ENCODE results near the gene DGKB. TPM values are rescaled to one million over a fixed set of nuclear protein-coding genes. Genes with fewer than 3 reads are reported as not detected.

Gene DGKB
- total RNA-seq, 2 experiments from 2014 or later: not detected

GRCh38 chr7:14252458-14252857 lies 650.1 kb downstream of the DGKB start:
- Mint-ChIP-seq H3K4me1 (ENCODE audit: low read depth) (no peaks in the 10 kb centered on the region), H3K27me3 (no peaks in the 10 kb centered on the region), H3K27ac (no peak overlapping the region)

GRCh38 chr7:14242175-14242574 lies 660.4 kb downstream of the DGKB start:
- H3K27ac Mint-ChIP-seq: no peak overlapping the region
- no peaks in the 10 kb centered on the region for H3K27me3 Mint-ChIP-seq
- DNase-seq: no peak
- no peak overlapping the region for H3K4me3 Mint-ChIP-seq
- H3K4me1 Mint-ChIP-seq (ENCODE audit: low read depth): no peaks in the 10 kb centered on the region
- ChIA-PET POLR2A (no interaction called here), CTCF (no interaction called here)
- no peaks in the 10 kb centered on the region for H3K36me3 Mint-ChIP-seq
- intact Hi-C loops (cut with micrococcal nuclease): no loop called here
- no peaks in the 10 kb centered on the region for H3K9me3 Mint-ChIP-seq

More at GRCh38 chr7:14252458-14252857, 650.1 kb downstream of the DGKB start:
- ChIA-PET CTCF (no interaction called here), POLR2A (no interaction called here)
- Mint-ChIP-seq H3K36me3 (no peaks in the 10 kb centered on the region), H3K9me3 (no peaks in the 10 kb centered on the region), H3K4me3 (no peak overlapping the region)
- intact Hi-C loops (cut with micrococcal nuclease): no loop called here
- no peak for DNase-seq

GRCh38 chr7:14236834-14237233 lies 665.7 kb downstream of the DGKB start:
- H3K27ac Mint-ChIP-seq: no peak overlapping the region
- intact Hi-C loops (cut with micrococcal nuclease): no loop called here
- H3K9me3 Mint-ChIP-seq: no peaks in the 10 kb centered on the region
- H3K4me1 Mint-ChIP-seq (ENCODE audit: low read depth): no peaks in the 10 kb centered on the region
- no peak for DNase-seq
- H3K27me3 Mint-ChIP-seq: no peaks in the 10 kb centered on the region
- CTCF ChIA-PET: no interaction called here
- H3K4me3 Mint-ChIP-seq: no peak overlapping the region
- POLR2A ChIA-PET: no interaction called here
- H3K36me3 Mint-ChIP-seq: no peaks in the 10 kb centered on the region

- Mint-ChIP-seq H3K9me3 (no peaks in the 10 kb centered on the region), H3K4me3 (no peak overlapping the region), H3K27ac (no peak overlapping the region), H3K36me3 (no peaks in the 10 kb centered on the region), H3K27me3 (no peaks in the 10 kb centered on the region), H3K4me1 (ENCODE audit: low read depth) (no peaks in the 10 kb centered on the region)
- POLR2A ChIA-PET: no interaction called here
- CTCF ChIA-PET: no interaction called here
- intact Hi-C loops (cut with micrococcal nuclease): no loop called here
- DNase-seq: no peak
These were observed 667.5 kb downstream of the DGKB start for GRCh38 chr7:14235056-14235455.

GRCh38 chr7:14233868-14234369 lies 668.6 kb downstream of the DGKB start:
- no peaks in the 10 kb centered on the region for H3K36me3 Mint-ChIP-seq
- CTCF ChIA-PET: no interaction called here

GRCh38 chr7:14233076-14233867 lies 669.3 kb downstream of the DGKB start:
- ChIA-PET POLR2A (no interaction called here), CTCF (no interaction called here)
- Mint-ChIP-seq H3K27ac (no peak overlapping the region), H3K4me1 (ENCODE audit: low read depth) (no peaks in the 10 kb centered on the region), H3K27me3 (no peaks in the 10 kb centered on the region), H3K9me3 (no peaks in the 10 kb centered on the region), H3K4me3 (no peak overlapping the region), H3K36me3 (no peaks in the 10 kb centered on the region)
- intact Hi-C loops (cut with micrococcal nuclease): no loop called here
- DNase-seq: no peak

More at GRCh38 chr7:14233868-14234369, 668.6 kb downstream of the DGKB start:
- Mint-ChIP-seq H3K27me3 (no peaks in the 10 kb centered on the region), H3K4me3 (no peak overlapping the region), H3K9me3 (no peaks in the 10 kb centered on the region), H3K4me1 (ENCODE audit: low read depth) (no peaks in the 10 kb centered on the region), H3K27ac (no peak overlapping the region)
- POLR2A ChIA-PET: no interaction called here
- intact Hi-C loops (cut with micrococcal nuclease): no loop called here
- DNase-seq: no peak

GRCh38 chr7:14229047-14229446 lies 673.5 kb downstream of the DGKB start:
- Mint-ChIP-seq H3K4me3 (no peak overlapping the region), H3K27me3 (no peaks in the 10 kb centered on the region), H3K9me3 (no peaks in the 10 kb centered on the region), H3K36me3 (no peaks in the 10 kb centered on the region), H3K4me1 (ENCODE audit: low read depth) (no peaks in the 10 kb centered on the region), H3K27ac (no peak overlapping the region)
- intact Hi-C loops (cut with micrococcal nuclease): no loop called here
- DNase-seq: no peak
- POLR2A ChIA-PET: no interaction called here
- CTCF ChIA-PET: no interaction called here

- Mint-ChIP-seq H3K4me1 (ENCODE audit: low read depth) (no peaks in the 10 kb centered on the region), H3K36me3 (no peaks in the 10 kb centered on the region), H3K27me3 (no peaks in the 10 kb centered on the region), H3K4me3 (no peak overlapping the region), H3K9me3 (no peaks in the 10 kb centered on the region), H3K27ac (no peak overlapping the region)
- intact Hi-C loops (cut with micrococcal nuclease): no loop called here
- DNase-seq: no peak
- POLR2A ChIA-PET: no interaction called here
- CTCF ChIA-PET: no interaction called here
These were observed 674.2 kb downstream of the DGKB start for GRCh38 chr7:14228341-14228740.

- Mint-ChIP-seq H3K27me3 (no peaks in the 10 kb centered on the region), H3K27ac (no peak overlapping the region), H3K36me3 (no peaks in the 10 kb centered on the region), H3K9me3 (no peaks in the 10 kb centered on the region), H3K4me3 (no peak overlapping the region), H3K4me1 (ENCODE audit: low read depth) (no peaks in the 10 kb centered on the region)
- ChIA-PET POLR2A (no interaction called here), CTCF (no interaction called here)
- DNase-seq: no peak
- intact Hi-C loops (cut with micrococcal nuclease): no loop called here
These were observed 676.4 kb downstream of the DGKB start for GRCh38 chr7:14226126-14226525.

- Mint-ChIP-seq H3K4me1 (ENCODE audit: low read depth) (no peaks in the 10 kb centered on the region), H3K27ac (no peak overlapping the region), H3K27me3 (no peaks in the 10 kb centered on the region), H3K9me3 (no peaks in the 10 kb centered on the region), H3K36me3 (no peaks in the 10 kb centered on the region), H3K4me3 (no peak overlapping the region)
- POLR2A ChIA-PET: no interaction called here
- intact Hi-C loops (cut with micrococcal nuclease): no loop called here
- CTCF ChIA-PET: no interaction called here
- no peak for DNase-seq
These were observed 683.4 kb downstream of the DGKB start for GRCh38 chr7:14219125-14219524.

- intact Hi-C loops (cut with micrococcal nuclease): no loop called here
- Mint-ChIP-seq H3K36me3 (no peaks in the 10 kb centered on the region), H3K4me3 (no peak overlapping the region), H3K9me3 (no peaks in the 10 kb centered on the region), H3K27me3 (no peaks in the 10 kb centered on the region), H3K27ac (no peak overlapping the region), H3K4me1 (ENCODE audit: low read depth) (no peaks in the 10 kb centered on the region)
- DNase-seq: no peak
- ChIA-PET POLR2A (no interaction called here), CTCF (no interaction called here)
These were observed 684.2 kb downstream of the DGKB start for GRCh38 chr7:14218338-14218737.

- H3K4me1 Mint-ChIP-seq (ENCODE audit: low read depth): no peaks in the 10 kb centered on the region
- no peak overlapping the region for H3K4me3 Mint-ChIP-seq
- no peaks in the 10 kb centered on the region for H3K27me3 Mint-ChIP-seq
- H3K27ac Mint-ChIP-seq: no peak overlapping the region
- DNase-seq: no peak
- POLR2A ChIA-PET: no interaction called here
- CTCF ChIA-PET: no interaction called here
- no peaks in the 10 kb centered on the region for H3K36me3 Mint-ChIP-seq
- intact Hi-C loops (cut with micrococcal nuclease): no loop called here
- no peaks in the 10 kb centered on the region for H3K9me3 Mint-ChIP-seq
These were observed 692.6 kb downstream of the DGKB start for GRCh38 chr7:14209896-14210484.

- CTCF ChIA-PET: no interaction called here
- POLR2A ChIA-PET: no interaction called here
- intact Hi-C loops (cut with micrococcal nuclease): no loop called here
- Mint-ChIP-seq H3K4me1 (ENCODE audit: low read depth) (no peaks in the 10 kb centered on the region), H3K27me3 (no peaks in the 10 kb centered on the region), H3K27ac (no peak overlapping the region), H3K9me3 (no peaks in the 10 kb centered on the region), H3K4me3 (no peak overlapping the region), H3K36me3 (no peaks in the 10 kb centered on the region)
- DNase-seq: no peak
These were observed 694.8 kb downstream of the DGKB start for GRCh38 chr7:14207711-14208110.
